OCI-LY7 (cell line): ENCODE results near the gene PPIB. TPM values are rescaled to one million over a fixed set of nuclear protein-coding genes. Genes with fewer than 3 reads are reported as not detected.

Source experiments
- BruUV-seq: library from RNA; stranded (reverse); fragments of 400-500 nt; replicated peaks from 2 replicates; lab custom pipeline; 2021; lab: Mats Ljungman, UMichigan
- CTCF ChIA-PET: fragments of 300-600 bp; sonication (Branson Sonifier 250); formaldehyde crosslinking; loops from one replicate; lab custom pipeline; 2022; ENCODE audit warnings: antibody characterized with exemption; ENCODE audit not compliant: unreplicated experiment; lab: Charles Lee
- POLR2A ChIA-PET: fragments of 300-600 bp; sonication (Branson Sonifier 250); formaldehyde crosslinking; loops from one replicate; lab custom pipeline; 2022; ENCODE audit warnings: antibody characterized with exemption; lab: Charles Lee
- DNase-seq: peaks from one replicate; pipeline ENCODE4 v3.0.0-alpha.2; 2015; ENCODE audit warnings: low spot score
- H2AFZ ChIP-seq: fragments of 200-600 bp; sonication (generic), shearing (Covaris generic); 2 replicates; pipeline ENCODE4 v1.6.1; 2014; ENCODE audit warnings: mild to moderate bottlenecking, antibody characterized with exemption, low read length, moderate library complexity
- H3K27ac ChIP-seq: fragments of 200-600 bp; sonication (generic); 2 replicates; pipeline ENCODE4 v1.5.1; 2014; ENCODE audit warnings: mixed run types, low read depth, mild to moderate bottlenecking, moderate library complexity, low read length, inconsistent platforms; ENCODE audit not compliant: poor library complexity, severe bottlenecking
- H3K36me3 ChIP-seq: fragments of 200-600 bp; sonication (generic); 2 replicates; pipeline ENCODE4 v1.6.1; 2014; ENCODE audit warnings: mild to moderate bottlenecking, antibody characterized with exemption, low read length, moderate library complexity, mixed read lengths; ENCODE audit not compliant: insufficient read depth
- H3K4me1 ChIP-seq: fragments of 200-600 bp; sonication (generic); 2 replicates; pipeline ENCODE4 v1.5.1; 2014; ENCODE audit warnings: mild to moderate bottlenecking, low read length; ENCODE audit not compliant: insufficient read depth, poor library complexity, severe bottlenecking
- H3K4me2 ChIP-seq: fragments of 200-600 bp; sonication (generic); 2 replicates; pipeline ENCODE4 v1.6.1; 2014; ENCODE audit warnings: mild to moderate bottlenecking, low read length
- H3K4me3 ChIP-seq: fragments of 200-600 bp; sonication (generic); 2 replicates; pipeline ENCODE4 v1.5.1; 2014; ENCODE audit warnings: mild to moderate bottlenecking, low read depth, low read length; ENCODE audit not compliant: poor library complexity, severe bottlenecking
- H3K79me2 ChIP-seq: fragments of 200-600 bp; sonication (generic); 2 replicates; pipeline ENCODE4 v1.6.1; 2016; ENCODE audit warnings: low read depth, mild to moderate bottlenecking, low read length, moderate library complexity, mixed read lengths; ENCODE audit not compliant: insufficient read depth
- H3K9me2 ChIP-seq: fragments of 200-600 bp; sonication (generic); 2 replicates; pipeline ENCODE4 v1.6.1; 2016; ENCODE audit warnings: mild to moderate bottlenecking, low read length, mixed read lengths; ENCODE audit not compliant: insufficient read depth
- H3K9me3 ChIP-seq: fragments of 200-600 bp; sonication (generic); 2 replicates; pipeline ENCODE4 v1.6.1; 2014; ENCODE audit warnings: mild to moderate bottlenecking, mixed run types, low read length, mixed read lengths
- H4K20me1 ChIP-seq: fragments of 200-600 bp; sonication (generic); 2 replicates; pipeline ENCODE4 v1.6.1; 2014; ENCODE audit warnings: mild to moderate bottlenecking, antibody characterized with exemption, low read length, moderate library complexity, mixed read lengths; ENCODE audit not compliant: insufficient read depth
- EZH2phosphoT487 ChIP-seq: fragments of 200-600 bp; sonication (generic); IDR thresholded peaks from 2 replicates; pipeline ENCODE4 v1.6.1; 2018; ENCODE audit warnings: low read depth, borderline replicate concordance, mild to moderate bottlenecking, mixed run types, antibody characterized with exemption, low read length, moderate library complexity, mixed read lengths
- intact Hi-C: fragments of 100-400 bp; cut with micrococcal nuclease; formaldehyde crosslinking; loops from one replicate; pipeline ENCODE4 v1.10.0; 2022; ENCODE audit not compliant: unreplicated experiment
- total RNA-seq, 2 experiments: library from RNA; depleted of rRNA in 1 of 2; stranded (reverse); fragments of >200 nt in 1 of 2; shearing (Covaris generic) in 1 of 2; gene quantifications; 2 replicates each; pipeline ENCODE4 v1.2.3, GENCODE V29; 2014 to 2022
- TF ChIP-seq, protein P1 (sequence below): fragments of 200-600 bp; sonication (generic); conservative IDR thresholded peaks from 2 replicates; pipeline ENCODE4 v1.5.1; 2014; ENCODE audit warnings: mild to moderate bottlenecking, antibody characterized with exemption, low read length, moderate library complexity, mixed read lengths

The PPIB gene
- total RNA-seq, 2 experiments from 2014 or later, result 243 to 307 TPM

- Histone ChIP-seq H3K9me3 (no peaks in the 10 kb centered on the region), H3K4me2 (no peak overlapping the region), H4K20me1 (no peaks in the 10 kb centered on the region), H3K79me2 (no peaks in the 10 kb centered on the region), H3K9me2 (no peaks in the 10 kb centered on the region), H2AFZ (no peak overlapping the region), H3K36me3 (peaks cover 9% of the 10 kb centered on the region; the same call in 1 of the 2 replicates), H3K27ac (no peak overlapping the region), H3K4me3 (no peak overlapping the region), H3K4me1 (peaks cover 4% of the 10 kb centered on the region)
- TF ChIP-seq, protein P1, sequence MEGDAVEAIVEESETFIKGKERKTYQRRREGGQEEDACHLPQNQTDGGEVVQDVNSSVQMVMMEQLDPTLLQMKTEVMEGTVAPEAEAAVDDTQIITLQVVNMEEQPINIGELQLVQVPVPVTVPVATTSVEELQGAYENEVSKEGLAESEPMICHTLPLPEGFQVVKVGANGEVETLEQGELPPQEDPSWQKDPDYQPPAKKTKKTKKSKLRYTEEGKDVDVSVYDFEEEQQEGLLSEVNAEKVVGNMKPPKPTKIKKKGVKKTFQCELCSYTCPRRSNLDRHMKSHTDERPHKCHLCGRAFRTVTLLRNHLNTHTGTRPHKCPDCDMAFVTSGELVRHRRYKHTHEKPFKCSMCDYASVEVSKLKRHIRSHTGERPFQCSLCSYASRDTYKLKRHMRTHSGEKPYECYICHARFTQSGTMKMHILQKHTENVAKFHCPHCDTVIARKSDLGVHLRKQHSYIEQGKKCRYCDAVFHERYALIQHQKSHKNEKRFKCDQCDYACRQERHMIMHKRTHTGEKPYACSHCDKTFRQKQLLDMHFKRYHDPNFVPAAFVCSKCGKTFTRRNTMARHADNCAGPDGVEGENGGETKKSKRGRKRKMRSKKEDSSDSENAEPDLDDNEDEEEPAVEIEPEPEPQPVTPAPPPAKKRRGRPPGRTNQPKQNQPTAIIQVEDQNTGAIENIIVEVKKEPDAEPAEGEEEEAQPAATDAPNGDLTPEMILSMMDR, result no peak
- TF ChIP-seq EZH2phosphoT487, result no peak
- intact Hi-C loops, result no loop called here
- ChIA-PET POLR2A (no interaction called here), CTCF (no interaction called here)
- no peak for DNase-seq
- no TSS peak for BruUV-seq
Observed at GRCh38 chr15:64210371-64210770, 47.5 kb upstream of the PPIB start.

- Histone ChIP-seq H3K79me2 (no peaks in the 10 kb centered on the region), H3K27ac (no peak overlapping the region), H3K9me3 (no peaks in the 10 kb centered on the region), H2AFZ (peak overlapping the region; percentile 57; the same call in 1 of the 2 replicates), H3K36me3 (peaks cover 9% of the 10 kb centered on the region; the same call in 1 of the 2 replicates), H4K20me1 (no peaks in the 10 kb centered on the region), H3K4me1 (peaks cover 4% of the 10 kb centered on the region), H3K4me2 (no peak overlapping the region), H3K9me2 (no peaks in the 10 kb centered on the region), H3K4me3 (no peak overlapping the region)
- no peak for TF ChIP-seq EZH2phosphoT487
- TF ChIP-seq, protein P1, result peak; percentile 86
- BruUV-seq, result no TSS peak
- POLR2A ChIA-PET, result no interaction called here
- CTCF ChIA-PET, result no interaction called here
- intact Hi-C loops, result loop anchor here (10.0 kb wide), 2 partner anchors 55 to 445 kb away; no protein-coding TSS in a partner anchor
- DNase-seq, result peak; percentile 51
Observed at GRCh38 chr15:64209680-64210334, 47.0 kb upstream of the PPIB start.

GRCh38 chr15:64205202-64205601 is 42.4 kb upstream of the PPIB start:
- Histone ChIP-seq H3K9me2 (no peaks in the 10 kb centered on the region), H3K4me2 (no peak overlapping the region), H3K4me1 (peaks cover 4% of the 10 kb centered on the region), H3K4me3 (no peak overlapping the region), H3K36me3 (peaks cover 13% of the 10 kb centered on the region), H3K27ac (no peak overlapping the region), H2AFZ (no peak overlapping the region), H3K9me3 (no peaks in the 10 kb centered on the region), H3K79me2 (no peaks in the 10 kb centered on the region), H4K20me1 (no peaks in the 10 kb centered on the region)
- TF ChIP-seq, protein P1, result no peak
- no peak for TF ChIP-seq EZH2phosphoT487
- DNase-seq, result no peak
- POLR2A ChIA-PET, result no interaction called here
- BruUV-seq, result no TSS peak
- CTCF ChIA-PET, result interaction anchor here (1.2 kb wide), 1 partner anchor 9 kb away, joined by 3 read pairs; no protein-coding TSS in a partner anchor
- intact Hi-C loops, result loop anchor here (10.0 kb wide), 2 partner anchors 60 to 450 kb away; no protein-coding TSS in a partner anchor
